Raji (cell line): Measurements from ENCODE around the gene PCBP3.

Experiments
- POLR2A ChIP-seq: IDR thresholded peaks from 2 replicates; pipeline ENCODE4 v1.6.1; 2011; ENCODE audit warnings: low read depth, low read length, control low read depth; ENCODE audit not compliant: insufficient read depth

PCBP3 gene

GRCh38 chr21:45891388-45892155 is 248.0 kb downstream of the PCBP3 start:
- no peak for TF ChIP-seq POLR2A

GRCh38 chr21:45892156-45892915 is 248.8 kb downstream of the PCBP3 start:
- no peak for TF ChIP-seq POLR2A

- TF ChIP-seq POLR2A = no peak
Measured at GRCh38 chr21:45892916-45893739, 249.6 kb downstream of the PCBP3 start.

DNA sequence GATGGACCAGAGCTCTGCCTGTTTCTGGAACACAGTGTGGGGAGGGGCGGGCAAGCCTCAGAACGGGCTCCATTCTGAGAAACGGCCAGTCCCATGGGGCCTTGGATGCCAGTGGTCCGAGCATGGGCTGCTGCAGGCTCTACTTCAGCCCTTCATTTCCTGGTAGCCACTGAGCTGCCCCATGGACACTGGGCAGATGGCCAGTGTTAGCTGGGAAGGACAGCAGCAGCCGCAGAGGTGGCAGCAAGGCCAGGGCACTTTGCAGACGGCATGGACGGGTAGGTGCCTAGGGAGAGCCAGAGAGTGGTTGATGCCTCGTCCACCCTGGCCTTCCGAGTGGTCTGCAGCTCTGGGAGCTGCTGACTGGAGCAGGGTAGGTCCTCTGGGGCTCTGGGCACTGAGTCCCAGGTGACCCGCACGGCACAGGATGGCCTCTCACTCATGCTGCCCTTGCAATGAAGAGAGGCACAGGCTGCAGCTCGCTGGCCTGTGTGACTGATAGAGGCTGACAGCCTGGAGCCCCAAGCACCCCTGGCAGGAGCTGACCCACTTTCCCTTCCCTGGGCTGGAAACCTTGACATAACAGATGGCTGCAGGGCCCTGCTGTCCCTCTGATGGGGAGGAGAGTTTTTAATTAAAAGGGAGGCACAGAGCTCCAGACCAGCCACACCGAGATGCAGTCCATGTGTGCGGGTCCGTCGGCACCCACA is 250.4 kb downstream of the PCBP3 start:
- no peak for TF ChIP-seq POLR2A

DNA sequence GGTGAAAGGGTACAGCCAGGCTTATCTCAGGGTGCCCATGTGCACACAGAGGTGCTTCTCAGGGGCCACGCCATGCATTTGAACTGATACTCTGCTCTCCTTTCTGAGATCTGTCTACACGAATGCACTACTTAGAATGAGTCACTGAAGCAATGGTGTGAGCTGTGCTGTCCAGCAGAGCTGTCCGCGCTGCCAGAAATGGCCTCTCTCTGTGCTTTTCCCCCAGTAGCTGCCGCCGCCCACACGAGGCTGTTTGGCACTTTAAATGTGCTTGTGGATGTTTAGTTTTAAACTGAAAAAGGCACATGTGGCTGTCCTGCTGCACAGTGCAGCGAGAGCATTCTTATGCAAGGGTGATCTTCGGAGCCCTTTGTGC is 250.9 kb downstream of the PCBP3 start:
- no peak for TF ChIP-seq POLR2A

DNA sequence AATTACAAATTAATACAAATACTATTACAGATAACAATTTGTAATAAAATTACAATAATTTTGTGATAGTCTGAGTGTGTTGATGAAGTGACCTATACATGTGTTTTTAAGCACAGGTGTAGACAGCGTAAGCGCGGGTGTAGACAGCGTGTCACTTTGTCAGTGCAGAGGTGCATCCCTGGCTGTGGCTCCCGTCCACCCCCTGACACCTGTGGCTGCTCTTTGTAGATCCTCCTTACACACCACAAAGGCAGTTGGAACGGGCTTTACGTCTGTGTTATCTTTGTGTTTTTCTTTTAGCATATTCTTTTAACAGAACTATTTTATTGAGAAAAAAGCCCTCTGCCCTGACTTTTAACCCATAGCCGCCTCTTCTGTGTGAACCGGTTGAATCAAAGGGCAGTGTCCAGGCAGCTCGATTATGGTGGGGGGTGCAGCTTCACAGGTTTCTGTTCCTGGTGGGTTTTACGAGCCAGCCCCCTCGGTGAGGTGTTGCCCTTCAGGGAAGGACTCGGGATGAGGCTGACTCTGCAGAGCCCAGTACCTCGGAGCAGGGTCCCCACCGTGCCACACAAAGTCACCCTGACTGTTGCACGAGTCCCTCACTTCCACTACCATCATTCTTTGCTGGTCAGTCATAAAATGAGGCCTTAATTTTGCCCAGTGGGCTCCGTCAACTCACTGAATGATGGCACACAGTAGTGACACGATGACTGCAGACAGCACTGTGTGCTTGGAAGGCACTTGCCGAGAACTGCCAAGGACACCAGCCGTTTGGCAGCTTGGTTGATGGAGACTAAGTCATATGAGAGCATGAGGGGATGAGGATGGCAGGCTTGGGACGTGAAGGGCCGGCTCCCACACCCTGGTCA is 251.6 kb downstream of the PCBP3 start:
- no peak for TF ChIP-seq POLR2A

DNA sequence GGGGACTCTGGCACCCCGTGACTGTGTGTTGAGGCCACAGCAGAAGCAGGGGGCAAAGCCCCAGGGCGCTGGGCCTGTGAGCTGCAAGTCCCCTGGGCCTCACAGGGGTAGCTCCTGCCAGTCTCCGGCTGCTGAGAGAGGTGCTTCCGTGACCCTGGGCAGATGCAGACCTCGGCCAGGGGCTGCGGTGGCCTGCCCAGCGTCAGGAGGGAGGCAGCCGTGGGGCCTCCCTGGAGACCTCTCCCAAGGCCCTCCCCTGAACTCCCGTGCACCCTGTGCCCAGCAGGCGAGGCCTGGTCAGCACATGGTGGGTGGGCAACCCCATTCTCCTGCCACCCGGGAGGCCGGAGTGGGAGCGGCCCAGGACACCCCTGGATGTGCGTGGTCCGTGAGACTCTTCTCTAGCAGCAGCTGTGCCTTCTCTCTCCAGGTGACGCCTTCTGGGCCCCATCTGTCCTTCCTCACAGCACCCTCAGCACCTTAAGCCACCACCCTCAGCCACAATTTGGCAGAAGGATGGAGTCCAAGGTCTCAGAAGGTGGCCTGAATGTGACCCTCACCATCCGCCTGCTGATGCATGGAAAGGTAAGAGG is 252.3 kb downstream of the PCBP3 start:
- TF ChIP-seq POLR2A = no peak

GRCh38 chr21:45897191-45898027 is 253.9 kb downstream of the PCBP3 start:
- TF ChIP-seq POLR2A = no peak

DNA sequence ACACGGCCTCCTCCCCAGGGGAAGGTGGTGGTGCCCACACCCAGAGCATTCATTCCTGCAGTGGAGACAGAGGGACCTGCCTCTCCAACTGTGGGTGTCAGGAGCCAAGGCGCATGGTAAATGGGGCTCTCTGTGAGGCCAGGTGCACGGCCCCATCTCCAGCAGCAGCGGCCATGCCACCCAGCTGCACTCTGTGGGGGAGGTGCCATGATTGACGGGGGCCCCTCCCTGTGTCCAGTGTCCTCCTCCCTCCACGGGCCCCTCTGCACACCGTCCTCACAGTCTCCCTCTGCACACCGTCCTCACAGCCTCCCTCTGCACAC is 254.5 kb downstream of the PCBP3 start:
- TF ChIP-seq POLR2A = no peak

GRCh38 chr21:45898781-45899180 is 255.3 kb downstream of the PCBP3 start:
- no peak for TF ChIP-seq POLR2A

- TF ChIP-seq POLR2A = no peak
Measured at GRCh38 chr21:45899317-45900033, 255.9 kb downstream of the PCBP3 start.
